NB4 (cell line): ENCODE data around the gene PRODH2.

Experiments
- MYC ChIP-seq: IDR thresholded peaks from 2 replicates; pipeline ENCODE4 v1.6.1; 2011; ENCODE audit warnings: low read depth, low read length
- POLR2A ChIP-seq: IDR thresholded peaks from 2 replicates; pipeline ENCODE4 v1.6.1; 2011; ENCODE audit warnings: mild to moderate bottlenecking; ENCODE audit not compliant: insufficient read length; ENCODE audit errors: extremely low read depth
- TF ChIP-seq, protein P1 (sequence below): IDR thresholded peaks from one replicate; pipeline ENCODE4 v1.5.1; 2012; ENCODE audit warnings: low read depth, low read length

DNA sequence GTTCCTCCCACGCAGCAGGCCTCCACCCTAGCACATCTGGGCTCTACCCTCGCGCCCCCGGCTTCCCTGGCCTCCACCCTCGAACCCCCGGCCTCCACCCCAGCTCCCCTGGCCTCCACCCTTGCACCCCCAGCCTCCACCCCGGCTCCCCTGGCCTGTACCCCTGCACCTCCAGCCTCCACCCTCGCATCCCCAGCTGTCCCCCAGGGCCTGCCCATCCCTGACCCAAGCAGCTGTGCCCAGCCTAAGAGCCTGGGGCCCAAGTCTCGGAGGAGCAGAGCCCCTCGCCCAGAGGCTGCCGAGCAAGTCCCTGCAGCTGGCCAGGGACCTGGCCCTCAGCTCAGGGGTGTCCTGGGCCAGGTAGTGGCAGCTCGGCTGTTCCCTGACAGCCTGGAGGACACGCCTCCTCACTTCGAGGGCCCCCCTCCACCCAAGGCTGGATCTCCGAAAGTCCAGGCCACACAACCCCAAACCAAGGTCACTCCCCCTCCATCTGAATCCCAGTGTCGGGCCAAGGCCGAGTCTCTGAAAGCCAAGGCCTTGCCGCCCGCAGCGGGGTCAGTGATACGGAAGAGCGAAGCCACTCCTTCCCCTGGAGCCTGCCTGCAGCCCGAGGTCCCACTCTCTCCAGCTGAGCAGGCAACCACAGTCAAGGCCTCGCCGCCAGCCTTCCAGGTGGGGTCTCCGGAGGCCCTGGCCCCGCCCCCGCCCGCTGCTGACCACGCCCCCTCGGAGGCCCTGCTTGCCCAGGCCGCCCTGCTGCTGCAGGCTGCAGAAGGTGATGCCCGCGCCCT, 45.2 kb downstream of the PRODH2 start:
- TF ChIP-seq POLR2A (no peak), MYC (no peak)
- TF ChIP-seq, protein P1, sequence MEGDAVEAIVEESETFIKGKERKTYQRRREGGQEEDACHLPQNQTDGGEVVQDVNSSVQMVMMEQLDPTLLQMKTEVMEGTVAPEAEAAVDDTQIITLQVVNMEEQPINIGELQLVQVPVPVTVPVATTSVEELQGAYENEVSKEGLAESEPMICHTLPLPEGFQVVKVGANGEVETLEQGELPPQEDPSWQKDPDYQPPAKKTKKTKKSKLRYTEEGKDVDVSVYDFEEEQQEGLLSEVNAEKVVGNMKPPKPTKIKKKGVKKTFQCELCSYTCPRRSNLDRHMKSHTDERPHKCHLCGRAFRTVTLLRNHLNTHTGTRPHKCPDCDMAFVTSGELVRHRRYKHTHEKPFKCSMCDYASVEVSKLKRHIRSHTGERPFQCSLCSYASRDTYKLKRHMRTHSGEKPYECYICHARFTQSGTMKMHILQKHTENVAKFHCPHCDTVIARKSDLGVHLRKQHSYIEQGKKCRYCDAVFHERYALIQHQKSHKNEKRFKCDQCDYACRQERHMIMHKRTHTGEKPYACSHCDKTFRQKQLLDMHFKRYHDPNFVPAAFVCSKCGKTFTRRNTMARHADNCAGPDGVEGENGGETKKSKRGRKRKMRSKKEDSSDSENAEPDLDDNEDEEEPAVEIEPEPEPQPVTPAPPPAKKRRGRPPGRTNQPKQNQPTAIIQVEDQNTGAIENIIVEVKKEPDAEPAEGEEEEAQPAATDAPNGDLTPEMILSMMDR: no peak
